DND-41 (cell line): Measurements from ENCODE around the gene TMEFF1.

Experiments used
- ATAC-seq: fragments of 200-7000 bp; cut with Tn5 transposase; 3 replicates; pipeline ENCODE4 v1.9.1; 2021; ENCODE audit warnings: low read depth; ENCODE audit not compliant: insufficient read depth
- DNase-seq: peaks from one replicate; pipeline ENCODE4 v3.0.0-alpha.2; 2020
- H2AFZ ChIP-seq: 2 replicates; pipeline ENCODE4 v1.6.0; 2012; ENCODE audit warnings: low read depth, low read length
- H3K27ac ChIP-seq: 2 replicates; pipeline ENCODE4 v1.5.1; 2012; ENCODE audit warnings: low read length, inconsistent platforms
- H3K27me3 ChIP-seq: fragments of 200-600 bp; sonication (generic); 2 replicates; pipeline ENCODE4 v1.6.0; 2012; ENCODE audit warnings: low read length, mild to moderate bottlenecking, inconsistent platforms; ENCODE audit not compliant: insufficient read depth, poor library complexity
- H3K36me3 ChIP-seq: 2 replicates; pipeline ENCODE4 v1.5.1; 2012; ENCODE audit warnings: low read length, inconsistent platforms; ENCODE audit not compliant: insufficient read depth
- H3K4me1 ChIP-seq: 2 replicates; pipeline ENCODE4 v1.5.1; 2012; ENCODE audit warnings: mild to moderate bottlenecking, low read length; ENCODE audit not compliant: insufficient read depth
- H3K4me2 ChIP-seq: 2 replicates; pipeline ENCODE4 v1.6.0; 2012; ENCODE audit warnings: mild to moderate bottlenecking, moderate library complexity, low read length, inconsistent platforms; ENCODE audit not compliant: insufficient read depth
- H3K4me3 ChIP-seq, 2 experiments: fragments of 200-600 bp in 1 of 2; shearing (Covaris generic) in 1 of 2; 2 replicates each; pipeline ENCODE4 v1.5.1; 2012 to 2016; ENCODE audit warnings: inconsistent platforms in 2 of 2, low read length in 2 of 2, mild to moderate bottlenecking in 2 of 2, low read depth in 1 of 2, moderate library complexity in 1 of 2
- H3K79me2 ChIP-seq: 2 replicates; pipeline ENCODE4 v1.6.0; 2012; ENCODE audit warnings: low read length, inconsistent platforms; ENCODE audit not compliant: insufficient read depth
- H3K9ac ChIP-seq: 2 replicates; pipeline ENCODE4 v1.6.0; 2012; ENCODE audit warnings: low read depth, mild to moderate bottlenecking, inconsistent platforms, low read length, moderate library complexity
- H3K9me3 ChIP-seq: 2 replicates; pipeline ENCODE4 v1.5.1; 2012; ENCODE audit warnings: low read length, moderate library complexity, mild to moderate bottlenecking, inconsistent platforms; ENCODE audit not compliant: insufficient read depth, severe bottlenecking
- H4K20me1 ChIP-seq: 2 replicates; pipeline ENCODE4 v1.6.0; 2012; ENCODE audit warnings: low read length; ENCODE audit not compliant: insufficient read depth
- CTCF ChIP-seq: IDR thresholded peaks from 2 replicates; pipeline ENCODE4 v1.5.1; 2012; ENCODE audit warnings: borderline replicate concordance, low read length, moderate library complexity, mild to moderate bottlenecking; ENCODE audit not compliant: poor library complexity, severe bottlenecking; ENCODE audit errors: extremely low read depth
- EZH2 ChIP-seq: IDR thresholded peaks from 3 replicates; pipeline ENCODE4 v1.6.1; 2012; ENCODE audit warnings: borderline replicate concordance, low read depth, mild to moderate bottlenecking, moderate library complexity, low read length, inconsistent platforms; ENCODE audit not compliant: severe bottlenecking

TMEFF1 gene

DNA sequence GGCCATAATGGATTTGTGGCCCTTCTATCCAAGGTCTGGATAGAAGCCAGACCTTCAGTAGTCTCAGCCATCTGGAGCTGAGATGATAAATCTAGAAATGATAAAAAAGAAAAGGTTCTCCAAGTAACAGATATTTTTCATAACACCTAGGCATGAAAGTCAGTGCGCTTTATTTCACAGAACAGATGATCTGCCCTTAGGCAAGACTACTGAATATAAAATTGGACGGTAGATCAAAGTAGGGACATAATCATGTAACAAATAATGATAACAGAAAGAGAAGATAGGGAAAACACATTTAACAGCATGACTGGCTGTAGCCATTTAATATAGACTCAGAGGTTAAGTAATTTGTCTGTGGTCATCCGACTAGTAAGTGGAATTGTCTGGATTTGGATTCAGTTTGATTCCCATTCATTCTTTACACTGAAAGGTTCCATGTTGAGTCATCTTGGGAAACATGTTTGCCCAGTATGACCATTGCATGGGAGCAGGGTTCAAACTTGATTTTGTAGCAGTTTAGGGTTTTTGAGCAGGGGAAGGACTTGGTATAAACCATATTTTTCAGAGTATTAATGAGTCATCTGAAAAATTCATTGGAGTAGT is 100.8 kb downstream of the TMEFF1 start:
- DNase-seq: no peak
- Histone ChIP-seq H3K79me2 (no peaks in the 10 kb centered on the region), H2AFZ (no peak overlapping the region), H3K4me1 (no peaks in the 10 kb centered on the region), H3K9ac (no peak overlapping the region), H3K27ac (no peak overlapping the region), H3K27me3 (no peaks in the 10 kb centered on the region), H3K36me3 (no peaks in the 10 kb centered on the region), H3K4me3 (no peak overlapping the region), H3K9me3 (no peaks in the 10 kb centered on the region), H4K20me1 (no peaks in the 10 kb centered on the region), H3K4me2 (no peak overlapping the region)
- TF ChIP-seq CTCF (no peak), EZH2 (no peak)
- no peak for ATAC-seq

- no peak overlapping the region for H3K27ac ChIP-seq
- no peak overlapping the region for H3K4me2 ChIP-seq
- no peaks in the 10 kb centered on the region for H3K9me3 ChIP-seq
- H3K79me2 ChIP-seq: no peaks in the 10 kb centered on the region
- no peaks in the 10 kb centered on the region for H3K27me3 ChIP-seq
- no peak overlapping the region for H2AFZ ChIP-seq
- no peaks in the 10 kb centered on the region for H4K20me1 ChIP-seq
- no peak overlapping the region for H3K9ac ChIP-seq
- no peak overlapping the region for H3K4me3 ChIP-seq
- DNase-seq: no peak
- TF ChIP-seq EZH2: no peak
- no peak for TF ChIP-seq CTCF
- ATAC-seq: no peak
- no peaks in the 10 kb centered on the region for H3K36me3 ChIP-seq
- H3K4me1 ChIP-seq: no peaks in the 10 kb centered on the region
These were observed 102.1 kb downstream of the TMEFF1 start for GRCh38 chr9:100575006-100575405.

- no peaks in the 10 kb centered on the region for H4K20me1 ChIP-seq
- DNase-seq: no peak
- no peak overlapping the region for H3K4me2 ChIP-seq
- no peaks in the 10 kb centered on the region for H3K27me3 ChIP-seq
- no peaks in the 10 kb centered on the region for H3K4me1 ChIP-seq
- no peak overlapping the region for H2AFZ ChIP-seq
- no peak overlapping the region for H3K9ac ChIP-seq
- H3K9me3 ChIP-seq: no peaks in the 10 kb centered on the region
- no peaks in the 10 kb centered on the region for H3K36me3 ChIP-seq
- H3K27ac ChIP-seq: no peak overlapping the region
- TF ChIP-seq CTCF: no peak
- no peak overlapping the region for H3K4me3 ChIP-seq
- ATAC-seq: no peak
- no peaks in the 10 kb centered on the region for H3K79me2 ChIP-seq
These were observed 102.9 kb downstream of the TMEFF1 start for GRCh38 chr9:100575765-100576386.
